Liver (tissue), 2 donors: Measurements from ENCODE around the gene GIPC2.

Experiments used
- CTCF ChIP-seq: fragments of 150-350 bp; IDR thresholded peaks from 2 replicates; pipeline ENCODE4 v1.5.1; 2017; ENCODE audit warnings: improper control_type of control experiment, low read depth, low read length; ENCODE audit not compliant: missing input control
- ZBTB33 ChIP-seq: IDR thresholded peaks from 2 replicates; pipeline ENCODE4 v1.6.1; 2016; ENCODE audit warnings: antibody characterized with exemption
- donor health status: healthy.

- TF ChIP-seq ZBTB33 (no peak), CTCF (no peak)
Measured at GRCh38 chr1:78176448-78176847, 130.7 kb downstream of the GIPC2 start.
